ENCODE data around the gene SLX4IP. TPM values are rescaled to one million over a fixed set of nuclear protein-coding genes. Genes with fewer than 3 reads are reported as not detected.

SLX4IP gene
- total RNA-seq, 1 donor from 2014 or later, result 6.8 TPM

GRCh38 chr20:10508060-10508459 is 73.0 kb downstream of the SLX4IP start:
- H3K4me3 Mint-ChIP-seq (ENCODE audit: unreplicated experiment), result no peak overlapping the region
- H3K27me3 Mint-ChIP-seq (ENCODE audit: unreplicated experiment), result no peaks in the 10 kb centered on the region
- no peaks in the 10 kb centered on the region for H3K9me3 Mint-ChIP-seq (ENCODE audit: unreplicated experiment)
- no peak for DNase-seq (ENCODE audit: low spot score)
- no peak for TF ChIP-seq CTCF (IDR thresholded peaks at IDR 0.05; ENCODE audit: unreplicated experiment)
- H3K36me3 Mint-ChIP-seq (ENCODE audit: low read depth, unreplicated experiment), result no peaks in the 10 kb centered on the region
- H3K27ac Mint-ChIP-seq (ENCODE audit: unreplicated experiment), result no peak overlapping the region
- H3K4me1 Mint-ChIP-seq (ENCODE audit: unreplicated experiment), result peaks cover 5% of the 10 kb centered on the region

GRCh38 chr20:10508468-10509251 is 73.6 kb downstream of the SLX4IP start:
- Mint-ChIP-seq H3K36me3 (ENCODE audit: low read depth, unreplicated experiment) (no peaks in the 10 kb centered on the region), H3K27ac (ENCODE audit: unreplicated experiment) (no peak overlapping the region), H3K27me3 (ENCODE audit: unreplicated experiment) (no peaks in the 10 kb centered on the region), H3K4me1 (ENCODE audit: unreplicated experiment) (peaks cover 5% of the 10 kb centered on the region), H3K4me3 (ENCODE audit: unreplicated experiment) (no peak overlapping the region), H3K9me3 (ENCODE audit: unreplicated experiment) (no peaks in the 10 kb centered on the region)
- TF ChIP-seq CTCF (IDR thresholded peaks at IDR 0.05; ENCODE audit: unreplicated experiment), result no peak
- DNase-seq (ENCODE audit: low spot score), result no peak

GRCh38 chr20:10509376-10509775 is 74.3 kb downstream of the SLX4IP start:
- H3K4me1 Mint-ChIP-seq (ENCODE audit: unreplicated experiment), result peaks cover 11% of the 10 kb centered on the region
- H3K27me3 Mint-ChIP-seq (ENCODE audit: unreplicated experiment), result no peaks in the 10 kb centered on the region
- no peak for DNase-seq (ENCODE audit: low spot score)
- no peak overlapping the region for H3K27ac Mint-ChIP-seq (ENCODE audit: unreplicated experiment)
- H3K36me3 Mint-ChIP-seq (ENCODE audit: low read depth, unreplicated experiment), result no peaks in the 10 kb centered on the region
- H3K9me3 Mint-ChIP-seq (ENCODE audit: unreplicated experiment), result no peaks in the 10 kb centered on the region
- no peak for TF ChIP-seq CTCF (IDR thresholded peaks at IDR 0.05; ENCODE audit: unreplicated experiment)
- H3K4me3 Mint-ChIP-seq (ENCODE audit: unreplicated experiment), result no peak overlapping the region

- Mint-ChIP-seq H3K4me3 (ENCODE audit: unreplicated experiment) (no peak overlapping the region), H3K27me3 (ENCODE audit: unreplicated experiment) (no peaks in the 10 kb centered on the region), H3K36me3 (ENCODE audit: low read depth, unreplicated experiment) (no peaks in the 10 kb centered on the region), H3K27ac (ENCODE audit: unreplicated experiment) (no peak overlapping the region), H3K4me1 (ENCODE audit: unreplicated experiment) (peaks cover 11% of the 10 kb centered on the region), H3K9me3 (ENCODE audit: unreplicated experiment) (no peaks in the 10 kb centered on the region)
- no peak for DNase-seq (ENCODE audit: low spot score)
- TF ChIP-seq CTCF (IDR thresholded peaks at IDR 0.05; ENCODE audit: unreplicated experiment), result no peak
Measured at GRCh38 chr20:10510216-10510615, 75.1 kb downstream of the SLX4IP start.

- H3K4me3 Mint-ChIP-seq (ENCODE audit: unreplicated experiment), result no peak overlapping the region
- no peak for DNase-seq (ENCODE audit: low spot score)
- TF ChIP-seq CTCF (IDR thresholded peaks at IDR 0.05; ENCODE audit: unreplicated experiment), result no peak
- peaks cover 11% of the 10 kb centered on the region for H3K4me1 Mint-ChIP-seq (ENCODE audit: unreplicated experiment)
- H3K27ac Mint-ChIP-seq (ENCODE audit: unreplicated experiment), result peak overlapping the region; percentile 9
- no peaks in the 10 kb centered on the region for H3K36me3 Mint-ChIP-seq (ENCODE audit: low read depth, unreplicated experiment)
- H3K27me3 Mint-ChIP-seq (ENCODE audit: unreplicated experiment), result no peaks in the 10 kb centered on the region
- H3K9me3 Mint-ChIP-seq (ENCODE audit: unreplicated experiment), result no peaks in the 10 kb centered on the region
Measured at GRCh38 chr20:10511170-10511508, 76.0 kb downstream of the SLX4IP start.

Measured in endothelial cell (in vitro differentiated cells).